OCI-LY7 (cell line): ENCODE measurements around the gene SPEF1. TPM values are rescaled to one million over a fixed set of nuclear protein-coding genes. Genes with fewer than 3 reads are reported as not detected.

ENCODE experiments used
- BruUV-seq: library from RNA; stranded (reverse); fragments of 400-500 nt; replicated peaks from 2 replicates; lab custom pipeline; 2021; lab: Mats Ljungman, UMichigan
- CTCF ChIA-PET: fragments of 300-600 bp; sonication (Branson Sonifier 250); formaldehyde crosslinking; loops from one replicate; lab custom pipeline; 2022; ENCODE audit warnings: antibody characterized with exemption; ENCODE audit not compliant: unreplicated experiment; lab: Charles Lee
- POLR2A ChIA-PET: fragments of 300-600 bp; sonication (Branson Sonifier 250); formaldehyde crosslinking; loops from one replicate; lab custom pipeline; 2022; ENCODE audit warnings: antibody characterized with exemption; lab: Charles Lee
- DNase-seq: peaks from one replicate; pipeline ENCODE4 v3.0.0-alpha.2; 2015; ENCODE audit warnings: low spot score
- H2AFZ ChIP-seq: fragments of 200-600 bp; sonication (generic), shearing (Covaris generic); 2 replicates; pipeline ENCODE4 v1.6.1; 2014; ENCODE audit warnings: mild to moderate bottlenecking, antibody characterized with exemption, low read length, moderate library complexity
- H3K27ac ChIP-seq: fragments of 200-600 bp; sonication (generic); 2 replicates; pipeline ENCODE4 v1.5.1; 2014; ENCODE audit warnings: mixed run types, low read depth, mild to moderate bottlenecking, moderate library complexity, low read length, inconsistent platforms; ENCODE audit not compliant: poor library complexity, severe bottlenecking
- H3K36me3 ChIP-seq: fragments of 200-600 bp; sonication (generic); 2 replicates; pipeline ENCODE4 v1.6.1; 2014; ENCODE audit warnings: mild to moderate bottlenecking, antibody characterized with exemption, low read length, moderate library complexity, mixed read lengths; ENCODE audit not compliant: insufficient read depth
- H3K4me1 ChIP-seq: fragments of 200-600 bp; sonication (generic); 2 replicates; pipeline ENCODE4 v1.5.1; 2014; ENCODE audit warnings: mild to moderate bottlenecking, low read length; ENCODE audit not compliant: insufficient read depth, poor library complexity, severe bottlenecking
- H3K4me2 ChIP-seq: fragments of 200-600 bp; sonication (generic); 2 replicates; pipeline ENCODE4 v1.6.1; 2014; ENCODE audit warnings: mild to moderate bottlenecking, low read length
- H3K4me3 ChIP-seq: fragments of 200-600 bp; sonication (generic); 2 replicates; pipeline ENCODE4 v1.5.1; 2014; ENCODE audit warnings: mild to moderate bottlenecking, low read depth, low read length; ENCODE audit not compliant: poor library complexity, severe bottlenecking
- H3K79me2 ChIP-seq: fragments of 200-600 bp; sonication (generic); 2 replicates; pipeline ENCODE4 v1.6.1; 2016; ENCODE audit warnings: low read depth, mild to moderate bottlenecking, low read length, moderate library complexity, mixed read lengths; ENCODE audit not compliant: insufficient read depth
- H3K9me2 ChIP-seq: fragments of 200-600 bp; sonication (generic); 2 replicates; pipeline ENCODE4 v1.6.1; 2016; ENCODE audit warnings: mild to moderate bottlenecking, low read length, mixed read lengths; ENCODE audit not compliant: insufficient read depth
- H3K9me3 ChIP-seq: fragments of 200-600 bp; sonication (generic); 2 replicates; pipeline ENCODE4 v1.6.1; 2014; ENCODE audit warnings: mild to moderate bottlenecking, mixed run types, low read length, mixed read lengths
- H4K20me1 ChIP-seq: fragments of 200-600 bp; sonication (generic); 2 replicates; pipeline ENCODE4 v1.6.1; 2014; ENCODE audit warnings: mild to moderate bottlenecking, antibody characterized with exemption, low read length, moderate library complexity, mixed read lengths; ENCODE audit not compliant: insufficient read depth
- CTCF ChIP-seq: fragments of 200-600 bp; sonication (generic); conservative IDR thresholded peaks from 2 replicates; pipeline ENCODE4 v1.5.1; 2014; ENCODE audit warnings: mild to moderate bottlenecking, antibody characterized with exemption, low read length, moderate library complexity, mixed read lengths
- EZH2phosphoT487 ChIP-seq: fragments of 200-600 bp; sonication (generic); IDR thresholded peaks from 2 replicates; pipeline ENCODE4 v1.6.1; 2018; ENCODE audit warnings: low read depth, borderline replicate concordance, mild to moderate bottlenecking, mixed run types, antibody characterized with exemption, low read length, moderate library complexity, mixed read lengths
- intact Hi-C: fragments of 100-400 bp; cut with micrococcal nuclease; formaldehyde crosslinking; loops from one replicate; pipeline ENCODE4 v1.10.0; 2022; ENCODE audit not compliant: unreplicated experiment
- total RNA-seq, 2 experiments: library from RNA; depleted of rRNA in 1 of 2; stranded (reverse); fragments of >200 nt in 1 of 2; shearing (Covaris generic) in 1 of 2; gene quantifications; 2 replicates each; pipeline ENCODE4 v1.2.3, GENCODE V29; 2014 to 2022

SPEF1 gene
- total RNA-seq, 2 experiments from 2014 or later: 0.09 to 0.27 TPM

DNA sequence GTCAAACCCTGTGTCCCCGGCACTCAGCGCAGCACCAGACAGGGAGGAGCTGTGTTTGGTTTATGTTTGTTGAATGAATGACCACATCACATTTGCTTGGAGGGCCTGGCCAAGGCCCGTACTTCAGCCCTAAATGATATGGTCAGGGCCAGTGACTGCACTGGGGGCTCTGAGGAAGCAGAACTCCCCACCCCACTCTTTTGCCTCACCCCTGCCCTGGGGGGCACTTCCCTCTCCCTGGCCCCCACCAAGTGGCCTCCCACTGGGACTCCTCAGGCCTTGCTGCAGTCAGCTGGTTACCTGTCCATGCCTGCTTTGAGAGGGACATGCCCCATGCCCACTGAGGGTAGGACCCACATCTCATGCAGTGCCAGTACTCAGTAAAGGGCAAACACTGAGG lies 16.6 kb downstream of the SPEF1 start:
- no peak for TF ChIP-seq CTCF
- TF ChIP-seq EZH2phosphoT487: no peak
- ChIA-PET POLR2A (interaction anchor here (0.5 kb wide), 1 partner anchor 217 kb away, joined by 3 read pairs; no protein-coding TSS in a partner anchor), CTCF (interaction anchor here (1.0 kb wide), 1 partner anchor 20 kb away, joined by 3 read pairs; no protein-coding TSS in a partner anchor)
- intact Hi-C loops: loop anchor here (5.0 kb wide), 1 partner anchor 202 kb away; no protein-coding TSS in a partner anchor
- Histone ChIP-seq H4K20me1 (no peaks in the 10 kb centered on the region), H3K27ac (no peak overlapping the region), H3K4me2 (peak overlapping the region; percentile 97; the same call in 1 of the 2 replicates), H2AFZ (no peak overlapping the region), H3K36me3 (peaks cover 13% of the 10 kb centered on the region; the same call in 1 of the 2 replicates), H3K4me3 (no peak overlapping the region), H3K9me2 (no peaks in the 10 kb centered on the region), H3K4me1 (peaks cover 38% of the 10 kb centered on the region), H3K9me3 (no peaks in the 10 kb centered on the region), H3K79me2 (peaks cover 9% of the 10 kb centered on the region; the same call in 1 of the 2 replicates)
- BruUV-seq: no TSS peak
- no peak for DNase-seq

GRCh38 chr20:3763671-3764601 lies 17.3 kb downstream of the SPEF1 start:
- H3K27ac ChIP-seq: no peak overlapping the region
- peaks cover 9% of the 10 kb centered on the region; the same call in 1 of the 2 replicates for H3K79me2 ChIP-seq
- H3K36me3 ChIP-seq: peaks cover 13% of the 10 kb centered on the region; the same call in 1 of the 2 replicates
- no peaks in the 10 kb centered on the region for H4K20me1 ChIP-seq
- no peak for TF ChIP-seq EZH2phosphoT487
- no peak for TF ChIP-seq CTCF
- no peak overlapping the region for H3K4me3 ChIP-seq
- ChIA-PET CTCF (interaction anchor here (1.0 kb wide), 1 partner anchor 19 kb away, joined by 3 read pairs; no protein-coding TSS in a partner anchor), POLR2A (interaction anchor here (0.5 to 1.0 kb wide), 2 partner anchors 24 to 218 kb away, joined by 3 read pairs; no protein-coding TSS in a partner anchor)
- H3K4me1 ChIP-seq: peaks cover 35% of the 10 kb centered on the region
- no TSS peak for BruUV-seq
- no peak overlapping the region for H2AFZ ChIP-seq
- no peak overlapping the region for H3K4me2 ChIP-seq
- DNase-seq: no peak
- H3K9me3 ChIP-seq: no peaks in the 10 kb centered on the region
- intact Hi-C loops: no loop called here
- no peaks in the 10 kb centered on the region for H3K9me2 ChIP-seq
